Measurements from ENCODE around the gene CERCAM. TPM values are rescaled to one million over a fixed set of nuclear protein-coding genes. Genes with fewer than 3 reads are reported as not detected.
"Not testable (repeated sequence)": the region's sequence is repeated elsewhere in the genome, so short reads cannot be mapped to it uniquely, and the experiment has no call there.

CERCAM gene
- polyA plus RNA-seq, 1 donor, result 103 TPM

- no peak for DNase-seq (ENCODE audit: low read depth)
Observed at GRCh38 chr9:128393145-128393775, 27.4 kb upstream of the CERCAM start.

DNA sequence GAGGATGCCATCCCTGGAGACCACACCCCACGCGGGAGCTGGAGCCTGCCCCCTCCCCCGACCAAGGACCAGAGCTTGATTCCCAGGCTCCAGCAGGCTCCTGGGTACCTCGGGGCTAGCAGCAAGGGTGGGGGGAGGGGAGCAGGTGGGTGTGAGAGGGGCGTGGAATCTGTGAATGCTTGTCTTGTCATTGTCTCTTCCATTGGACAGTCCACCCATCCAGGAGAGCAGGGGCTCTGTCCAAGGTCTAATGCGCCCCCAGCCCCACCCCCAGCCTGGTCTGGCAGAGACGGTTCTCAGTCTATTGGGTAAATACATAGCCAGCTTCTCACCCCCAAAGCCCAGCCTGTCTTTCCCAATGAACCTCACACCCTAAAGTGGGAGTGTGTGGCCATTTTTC is 26.7 kb upstream of the CERCAM start:
- no peak for DNase-seq (ENCODE audit: low read depth)

DNA sequence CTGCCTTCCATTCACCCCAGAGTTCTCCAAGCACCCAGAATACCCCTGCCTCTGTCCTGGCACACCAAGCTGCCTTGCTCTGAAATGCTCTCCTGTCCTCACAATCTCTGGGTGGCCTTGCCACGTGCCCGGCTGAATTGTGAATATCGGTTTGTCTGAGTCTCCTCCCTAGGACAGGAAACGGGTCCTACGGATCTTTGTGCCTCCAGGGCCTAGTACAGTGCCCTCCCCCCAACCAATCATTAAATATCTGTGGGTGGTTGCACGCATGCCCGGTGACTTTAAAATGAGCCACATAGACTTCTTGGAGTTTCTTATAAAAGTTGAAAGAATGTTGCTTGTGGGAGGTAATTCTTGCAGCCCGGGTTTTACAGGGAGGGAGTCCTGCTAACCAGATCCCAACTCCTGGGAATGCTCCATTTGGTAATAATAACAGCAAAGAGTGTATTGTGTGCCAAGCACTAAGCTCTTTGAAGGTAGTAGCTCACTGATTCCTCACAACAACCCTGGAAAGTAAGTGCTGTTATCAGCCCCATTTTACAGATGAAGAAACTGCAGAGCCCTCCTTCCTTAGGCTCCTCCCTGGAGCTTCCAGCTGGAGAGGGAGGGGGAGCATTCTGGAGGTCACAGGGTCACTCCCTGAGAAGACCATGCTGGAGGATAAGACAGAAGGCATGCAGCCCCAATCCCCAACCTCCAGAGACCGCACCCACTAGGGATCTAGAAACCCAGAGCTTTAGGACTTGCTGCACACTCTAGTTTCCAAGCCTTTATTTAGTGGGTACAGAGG is 26.1 kb upstream of the CERCAM start:
- DNase-seq (ENCODE audit: low read depth), result no peak

GRCh38 chr9:128396970-128397613 is 23.6 kb upstream of the CERCAM start:
- DNase-seq (ENCODE audit: low read depth), result no peak

DNA sequence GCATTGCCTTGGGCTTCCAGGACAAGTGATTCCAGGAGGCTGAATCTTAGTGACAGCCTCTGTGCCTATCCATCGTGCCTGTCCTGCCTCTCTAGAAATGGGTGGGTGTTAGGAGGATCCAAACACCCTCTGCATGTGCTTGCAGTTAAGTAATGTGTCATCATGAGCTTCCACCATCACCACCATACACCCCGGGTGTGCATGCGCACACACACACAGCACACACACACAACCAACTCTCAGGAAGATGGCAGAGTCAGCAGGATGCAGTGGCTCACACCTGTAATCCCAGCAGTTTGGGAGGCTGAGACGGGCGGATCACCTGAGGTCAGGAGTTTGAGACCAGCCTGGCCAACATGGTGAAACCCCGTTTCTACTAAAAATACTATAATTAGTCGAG is 22.8 kb upstream of the CERCAM start:
- no peak for DNase-seq (ENCODE audit: low read depth)

- no peak for DNase-seq (ENCODE audit: low read depth)
Observed at GRCh38 chr9:128399861-128400260, 20.8 kb upstream of the CERCAM start.

- no peak for DNase-seq (ENCODE audit: low read depth)
Observed at GRCh38 chr9:128404560-128404959, 16.1 kb upstream of the CERCAM start.

DNA sequence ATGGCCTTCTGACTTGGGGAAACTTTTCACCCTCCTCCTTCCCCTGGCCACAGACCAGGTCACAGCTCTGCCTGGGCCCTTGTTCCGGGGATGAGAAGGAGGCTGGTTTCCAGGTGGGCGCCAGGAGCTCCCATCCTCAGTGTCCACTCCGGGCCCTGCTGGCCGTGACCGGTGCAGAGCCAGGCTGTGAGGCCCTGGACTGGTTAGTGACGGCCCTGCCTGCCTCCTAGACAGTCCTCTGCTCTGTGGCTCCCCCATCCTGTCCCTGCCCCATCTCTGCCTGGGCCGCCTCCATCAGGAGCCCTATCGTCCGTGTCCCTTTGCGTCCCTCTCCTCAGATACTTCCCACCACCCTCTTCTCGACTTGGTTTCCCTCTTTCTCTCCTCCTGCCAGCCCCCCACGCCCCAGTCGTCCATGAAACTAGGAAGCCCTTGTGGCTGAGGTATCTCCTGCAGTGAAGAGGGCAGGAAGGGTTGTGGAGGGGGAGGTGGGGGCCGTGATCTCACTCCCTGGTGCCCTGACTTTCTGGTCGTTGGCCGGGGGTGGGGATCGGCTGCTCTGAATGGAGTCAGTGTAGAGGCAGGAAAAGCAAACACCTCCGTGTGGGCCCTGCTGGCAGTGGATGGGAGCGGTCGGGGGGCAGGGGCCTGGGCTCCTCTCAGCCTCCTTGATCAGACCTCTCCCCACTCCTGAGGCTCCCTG is 15.4 kb upstream of the CERCAM start:
- DNase-seq (ENCODE audit: low read depth), result no peak

DNA sequence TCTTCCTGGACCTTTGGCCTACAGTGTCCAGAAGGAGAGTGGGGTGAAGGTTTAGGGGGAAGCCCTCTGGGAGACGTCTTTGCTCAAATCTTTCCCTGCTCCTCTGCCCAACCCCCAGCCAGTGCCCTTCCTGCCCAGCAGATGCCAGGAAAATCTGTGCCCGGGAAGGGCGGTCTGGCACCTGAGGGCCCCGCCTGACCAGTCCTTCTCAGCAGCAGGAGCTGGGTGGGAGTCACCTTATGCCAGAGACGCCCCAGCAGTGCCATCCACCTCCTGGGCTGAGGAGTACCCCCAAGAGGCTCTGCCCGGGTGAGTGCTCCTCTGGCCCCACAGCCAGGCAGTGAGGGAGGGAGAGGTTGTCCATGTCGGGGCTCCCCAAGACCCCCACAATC is 14.9 kb upstream of the CERCAM start:
- DNase-seq (ENCODE audit: low read depth), result no peak

DNA sequence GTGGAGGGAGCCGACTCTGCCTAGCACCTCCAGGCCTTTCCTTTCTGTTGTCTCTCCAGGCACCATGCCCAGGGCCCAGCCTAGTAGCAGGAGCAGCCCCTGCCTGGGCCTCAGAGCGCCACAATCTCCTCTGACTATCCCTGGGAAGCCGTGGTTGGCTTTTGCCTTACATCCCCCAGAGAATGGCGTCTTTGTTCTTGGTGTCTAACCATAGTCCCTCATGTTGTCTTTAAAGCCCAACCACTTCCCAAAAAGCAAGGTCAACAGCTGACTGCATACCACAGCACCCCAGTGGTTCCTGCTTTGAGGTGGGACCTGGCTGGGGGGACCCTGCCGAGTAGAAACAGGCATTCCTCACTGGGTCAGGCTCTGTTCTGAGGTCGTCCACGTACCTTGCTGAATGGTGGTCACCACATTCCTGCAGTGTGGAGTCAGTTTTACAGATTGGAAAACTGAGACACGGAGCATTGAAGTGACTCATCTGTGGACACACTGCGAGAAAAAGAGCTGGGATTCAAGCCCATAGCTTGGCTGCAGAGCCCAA is 13.7 kb upstream of the CERCAM start:
- DNase-seq (ENCODE audit: low read depth), result no peak

GRCh38 chr9:128408963-128409431 is 11.7 kb upstream of the CERCAM start:
- DNase-seq (ENCODE audit: low read depth), result no peak

GRCh38 chr9:128409450-128409849 is 11.2 kb upstream of the CERCAM start:
- DNase-seq (ENCODE audit: low read depth), result no peak

GRCh38 chr9:128409978-128410377 is 10.7 kb upstream of the CERCAM start:
- DNase-seq (ENCODE audit: low read depth), result no peak

- no peak for DNase-seq (ENCODE audit: low read depth)
Observed at GRCh38 chr9:128411364-128412119, 9.1 kb upstream of the CERCAM start.

DNA sequence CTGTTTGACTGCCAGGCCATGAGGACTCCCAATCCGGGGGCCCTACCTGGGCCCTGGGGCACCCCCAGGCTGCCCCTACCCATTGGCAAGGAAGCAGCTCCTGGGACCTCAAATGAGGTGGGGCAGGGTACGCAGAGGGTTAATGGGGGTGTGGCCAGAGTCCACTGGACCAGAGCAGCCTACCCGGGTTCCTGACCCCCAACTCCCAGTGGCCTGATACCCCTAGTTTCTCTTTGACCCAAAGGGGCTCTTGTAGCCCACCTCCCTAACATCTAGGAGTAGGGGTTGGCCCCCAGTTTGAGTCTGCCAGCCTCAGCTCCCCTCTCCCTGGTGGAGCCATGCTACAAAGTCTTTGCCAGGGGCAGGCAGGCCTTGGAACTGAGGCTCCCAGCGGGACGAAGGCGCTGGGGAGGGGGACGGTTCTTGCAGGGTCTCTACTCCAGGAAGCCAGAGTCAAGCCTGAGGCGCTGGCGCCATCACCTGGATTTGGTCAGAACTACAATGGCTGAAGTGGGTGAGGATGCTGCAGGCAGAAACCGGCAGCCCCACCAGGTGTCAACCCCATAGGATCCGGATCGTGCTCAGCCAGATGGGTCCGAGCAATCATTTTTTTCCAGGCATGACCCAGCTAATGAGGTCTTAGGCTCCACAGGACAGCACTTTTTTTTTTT is 8.4 kb upstream of the CERCAM start:
- DNase-seq (ENCODE audit: low read depth), result no peak

DNA sequence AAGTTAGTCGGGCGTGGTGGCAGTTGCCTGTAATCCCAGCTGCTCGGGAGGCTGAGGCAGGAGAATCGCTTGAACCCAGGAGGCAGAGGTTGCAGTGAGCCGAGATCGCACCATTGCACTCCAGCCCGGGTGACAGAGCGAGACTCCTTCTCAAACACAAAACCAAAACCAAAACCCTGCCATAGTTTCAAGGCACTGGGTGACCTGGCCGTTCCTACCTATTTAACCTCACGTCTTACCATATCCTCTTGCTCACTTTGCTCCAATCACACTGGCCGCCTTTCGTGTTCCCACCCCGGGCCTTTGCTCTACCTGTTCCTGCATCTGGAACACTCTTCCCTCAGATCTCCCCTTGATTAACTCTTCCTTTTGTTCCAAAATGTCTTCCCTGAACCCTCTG is 6.9 kb upstream of the CERCAM start:
- not testable (repeated sequence) for DNase-seq (ENCODE audit: low read depth)

GRCh38 chr9:128414461-128414860 is 6.2 kb upstream of the CERCAM start:
- DNase-seq (ENCODE audit: low read depth), result no peak

- no peak for DNase-seq (ENCODE audit: low read depth)
Observed at GRCh38 chr9:128415281-128415680, 5.4 kb upstream of the CERCAM start.

- DNase-seq (ENCODE audit: low read depth), result no peak
Observed at GRCh38 chr9:128416014-128416413, 4.6 kb upstream of the CERCAM start.

- no peak for DNase-seq (ENCODE audit: low read depth)
Observed at GRCh38 chr9:128416432-128417019, 4.1 kb upstream of the CERCAM start.

Data from forelimb muscle (tissue), 1 donor.